Epithelial cell of prostate (primary cell): ENCODE data around the gene DNAJB1.

Experiments
- DNase-seq: peaks from one replicate; pipeline ENCODE4 v3.0.0-alpha.2; 2011; ENCODE audit warnings: low read depth, low spot score
- H3K27ac ChIP-seq: fragments of 450-650 bp; 2 replicates; pipeline ENCODE4 v1.5.1; 2017; ENCODE audit warnings: mild to moderate bottlenecking

Gene DNAJB1

DNA sequence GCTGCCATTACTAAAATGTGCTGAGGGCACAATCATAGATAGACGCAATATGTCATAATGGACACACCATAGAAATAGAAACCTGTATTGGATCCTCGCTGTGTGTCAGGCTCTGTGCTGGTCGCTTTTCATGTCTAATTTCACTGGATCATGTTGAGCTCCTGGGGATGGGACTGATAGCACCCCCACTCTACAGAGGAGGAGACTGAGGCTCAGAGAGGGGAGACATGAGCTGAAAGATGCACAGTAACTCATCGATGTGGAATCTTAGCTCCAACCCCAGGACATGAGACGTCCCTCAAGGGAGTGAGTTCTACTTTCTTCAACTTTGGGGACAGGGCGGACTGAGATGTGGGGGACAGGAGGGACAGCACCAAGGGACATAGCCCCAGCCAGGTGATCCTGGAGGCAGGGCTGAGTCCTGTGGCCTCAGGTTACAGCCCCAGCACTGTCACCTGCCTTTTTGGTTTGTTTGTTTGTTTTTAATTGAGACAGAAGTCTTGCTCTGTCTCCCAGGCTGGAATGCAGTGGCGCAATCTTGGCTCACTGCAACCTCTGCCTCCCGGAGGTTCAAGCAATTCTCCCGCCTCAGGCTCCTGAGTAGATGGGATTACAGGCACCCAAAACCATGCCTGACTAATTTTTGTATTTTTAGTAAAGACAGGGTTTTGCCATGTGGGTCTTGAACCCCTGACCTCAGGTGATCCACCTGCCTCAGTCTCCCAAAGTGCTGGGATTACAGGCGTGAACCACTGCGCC is 15.7 kb downstream of the DNAJB1 start:
- peak overlapping the region; percentile 26 for H3K27ac ChIP-seq
- DNase-seq = no peak

- peak overlapping the region; percentile 92 for H3K27ac ChIP-seq
- no peak for DNase-seq
Measured at GRCh38 chr19:14497228-14497921, 20.8 kb downstream of the DNAJB1 start.

DNA sequence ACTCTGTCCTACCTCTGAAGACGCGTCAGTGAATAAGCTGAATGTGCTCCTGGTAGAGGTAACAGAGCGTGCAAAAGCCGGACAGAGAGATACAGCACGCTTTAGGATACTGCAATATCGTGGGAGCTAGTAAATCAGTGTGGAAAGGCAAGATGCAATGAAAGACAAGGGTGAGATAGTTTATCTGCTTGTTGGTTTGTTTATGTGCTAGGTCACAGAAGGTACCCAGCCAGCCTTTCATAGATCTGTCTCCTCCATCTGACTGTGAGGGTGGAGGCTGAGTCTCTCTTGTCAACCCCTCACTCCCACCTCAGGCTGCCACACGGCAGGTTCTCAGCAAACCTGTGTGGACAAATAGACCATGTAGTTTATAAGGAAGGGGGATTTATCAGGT is 21.4 kb downstream of the DNAJB1 start:
- H3K27ac ChIP-seq = peak overlapping the region; percentile 92
- DNase-seq = no peak

DNA sequence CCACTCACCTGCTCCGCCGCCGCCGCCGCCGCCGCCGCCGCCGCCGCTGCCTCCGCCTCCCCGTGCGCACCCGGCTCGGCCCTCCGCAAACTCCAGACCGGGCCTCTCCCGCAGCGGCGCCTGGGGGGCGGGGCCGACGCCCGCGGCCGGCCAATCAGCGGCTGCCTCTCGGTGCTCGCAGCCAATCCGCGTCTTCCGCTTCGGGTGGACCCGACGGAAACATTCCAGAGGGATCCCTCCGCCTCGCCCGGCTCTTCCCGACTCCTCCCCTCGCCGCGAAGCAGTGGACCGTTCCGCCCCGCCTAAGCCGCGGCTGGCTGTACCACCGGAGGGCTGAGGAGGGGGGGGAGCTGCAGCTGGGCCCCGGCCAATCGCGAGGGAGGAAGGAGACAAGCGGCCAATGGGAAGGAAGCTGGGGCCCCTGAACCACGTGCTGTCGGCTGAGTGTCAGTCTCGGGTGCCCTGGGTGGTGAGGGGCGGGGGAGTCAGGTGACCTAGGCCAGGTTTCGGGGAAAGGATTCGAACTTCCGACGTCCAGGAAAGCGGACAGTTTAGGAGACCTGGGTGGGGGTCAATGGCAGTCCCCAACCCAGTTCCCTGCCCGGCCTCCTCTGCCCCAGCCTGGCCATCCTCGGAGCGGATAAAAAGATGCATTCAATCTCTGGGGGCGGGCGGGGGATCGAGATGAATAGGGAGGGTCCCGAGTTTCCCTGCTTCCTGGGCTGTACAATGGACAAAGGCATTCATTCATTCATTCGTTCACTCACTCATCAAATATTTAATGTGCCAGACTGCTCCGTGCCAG is 22.0 kb downstream of the DNAJB1 start, which contains the start of gene GIPC1:
GIPC1 (minus strand) TSS at position 99 of the 805 bp plus-strand sequence. CDS start 13,151 bp downstream, outside the sequence.
- H3K27ac ChIP-seq = peak within 1 kb of the TSS; percentile 92

GRCh38 chr19:14495672-14496028 is 22.5 kb downstream of the DNAJB1 start:
- DNase-seq = no peak
- peak overlapping the region; percentile 92 for H3K27ac ChIP-seq

More for the DNA sequence above, 22.0 kb downstream of the DNAJB1 start, which contains the start of gene GIPC1:
- peak; percentile 98 for DNase-seq

DNA sequence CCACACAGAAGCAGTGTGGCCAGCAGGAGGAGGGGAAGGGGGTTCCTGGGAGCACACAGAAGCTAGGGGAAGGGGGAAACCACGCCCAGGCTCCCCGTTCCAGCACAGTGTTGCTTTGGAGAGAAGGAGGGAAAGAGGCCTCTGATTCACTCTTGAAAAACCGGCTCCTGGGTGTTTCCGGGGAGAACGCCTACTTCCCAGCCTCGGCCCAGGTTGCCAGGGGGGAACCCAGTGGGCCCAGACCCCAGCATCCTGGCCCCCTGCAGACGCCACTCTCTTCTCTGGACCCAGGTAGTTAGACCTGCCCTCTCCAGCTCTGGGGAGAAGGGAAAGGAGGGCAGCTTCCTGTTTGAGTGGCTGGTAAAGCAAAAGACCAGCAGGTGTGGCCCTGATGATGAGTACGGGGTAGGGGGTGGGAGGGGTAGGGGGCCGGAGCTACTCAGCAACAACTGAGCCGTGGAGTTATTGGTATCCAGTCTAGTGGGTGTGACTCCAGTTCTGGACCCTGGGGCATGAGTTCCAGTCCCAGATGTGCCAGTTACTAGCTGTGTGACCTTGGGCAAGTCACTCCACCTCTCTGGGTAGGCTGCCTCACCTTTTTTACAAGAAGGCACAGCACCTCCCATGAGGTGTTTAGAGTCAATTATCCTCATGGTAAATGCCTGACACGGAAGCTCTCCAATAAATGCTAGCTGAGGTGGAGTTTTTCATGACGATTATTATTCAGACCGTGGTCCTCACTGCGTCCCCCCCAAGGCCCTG is 23.1 kb downstream of the DNAJB1 start:
- no peak for DNase-seq
- peak overlapping the region; percentile 92 for H3K27ac ChIP-seq

DNA sequence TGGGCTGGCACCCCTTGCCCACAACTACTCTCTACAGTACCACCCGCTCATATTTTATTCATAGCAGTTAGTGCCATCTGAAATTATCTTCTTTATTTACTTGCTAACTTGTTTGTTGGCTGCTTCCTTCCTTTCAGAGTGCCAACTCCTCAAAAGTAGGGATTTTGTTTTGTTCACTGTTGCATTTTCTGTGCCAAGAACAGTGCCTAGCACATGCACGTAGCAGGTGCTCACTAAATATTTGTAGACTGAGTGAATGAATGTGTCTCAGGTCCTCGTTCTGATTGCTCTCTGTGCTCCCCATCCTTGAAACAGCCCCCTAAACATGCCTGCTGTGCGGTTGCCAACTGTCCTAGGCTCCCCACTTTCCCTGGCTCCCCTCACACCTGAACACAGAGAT is 23.8 kb downstream of the DNAJB1 start:
- DNase-seq = no peak
- peak overlapping the region; percentile 92 for H3K27ac ChIP-seq

DNA sequence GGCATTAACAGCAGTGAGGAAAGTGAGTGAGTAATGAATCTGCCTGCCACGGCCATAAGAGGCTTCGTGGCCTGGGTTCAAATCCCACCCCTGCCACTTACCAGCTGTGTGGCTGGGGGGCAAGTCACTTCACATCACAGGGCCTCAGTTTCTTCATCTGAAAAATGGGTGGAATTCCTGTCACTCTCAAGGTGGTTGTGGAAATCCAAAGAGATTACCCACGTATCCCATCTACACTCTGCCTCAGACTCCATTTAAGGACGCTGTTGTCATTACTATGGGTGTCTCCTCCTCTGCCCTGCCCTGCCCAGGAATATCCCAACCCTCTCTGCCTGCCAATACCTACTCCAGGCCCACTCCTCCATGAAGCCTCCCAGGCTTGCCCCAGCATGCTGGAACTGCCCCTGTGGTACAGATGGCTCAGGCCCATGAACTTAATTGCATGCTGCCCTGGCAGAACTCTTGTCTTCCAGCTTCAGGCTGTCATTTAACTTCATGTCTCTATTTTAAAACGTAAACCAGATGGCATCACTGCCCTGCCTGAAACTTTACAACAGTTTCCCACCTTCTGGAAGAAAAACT is 25.4 kb downstream of the DNAJB1 start:
- H3K27ac ChIP-seq = peak overlapping the region; percentile 92
- DNase-seq = no peak

DNA sequence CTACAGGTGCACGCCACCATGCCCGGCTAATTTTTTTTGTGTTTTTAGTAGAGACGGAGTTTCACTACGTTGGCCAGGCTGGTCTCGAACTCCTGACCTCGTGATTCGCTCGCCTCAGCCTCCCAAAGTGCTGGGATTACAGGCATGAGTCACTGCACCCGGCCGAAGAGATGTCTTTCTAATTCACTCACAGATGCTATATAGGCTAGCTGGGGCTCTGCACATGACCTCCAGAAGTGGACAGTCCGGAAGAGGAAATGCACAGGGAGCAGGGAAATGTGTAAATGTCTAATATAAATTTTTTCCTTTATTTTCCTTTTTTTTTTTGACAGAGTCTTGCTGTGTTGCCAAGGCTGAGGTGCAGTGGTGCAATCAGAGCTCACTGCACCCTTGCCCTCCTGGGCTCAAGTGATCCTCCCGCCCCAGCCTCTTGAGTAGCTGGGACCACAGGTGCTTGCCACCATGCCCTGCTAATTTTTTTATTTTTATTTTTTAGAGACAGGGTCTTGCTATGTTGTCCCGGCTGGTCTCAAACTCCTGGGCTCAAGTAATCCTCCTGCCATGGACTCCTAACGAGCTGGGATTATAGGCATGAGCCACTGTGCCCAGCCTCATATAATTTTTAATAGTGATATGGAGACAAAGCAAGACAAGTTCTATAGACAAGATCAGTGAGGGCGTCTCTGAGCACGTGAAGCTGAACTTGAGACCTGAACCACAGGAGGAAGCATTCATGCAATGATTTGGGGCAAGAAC is 30.6 kb downstream of the DNAJB1 start:
- no peak for DNase-seq
- no peak overlapping the region for H3K27ac ChIP-seq

- no peak overlapping the region for H3K27ac ChIP-seq
- no peak for DNase-seq
Measured at GRCh38 chr19:14482172-14482941, 35.8 kb downstream of the DNAJB1 start.

- DNase-seq = no peak
- no peak overlapping the region for H3K27ac ChIP-seq
Measured at GRCh38 chr19:14480700-14481079, 37.5 kb downstream of the DNAJB1 start.

- no peak overlapping the region for H3K27ac ChIP-seq
- DNase-seq = no peak
Measured at GRCh38 chr19:14479975-14480699, 38.1 kb downstream of the DNAJB1 start.

DNA sequence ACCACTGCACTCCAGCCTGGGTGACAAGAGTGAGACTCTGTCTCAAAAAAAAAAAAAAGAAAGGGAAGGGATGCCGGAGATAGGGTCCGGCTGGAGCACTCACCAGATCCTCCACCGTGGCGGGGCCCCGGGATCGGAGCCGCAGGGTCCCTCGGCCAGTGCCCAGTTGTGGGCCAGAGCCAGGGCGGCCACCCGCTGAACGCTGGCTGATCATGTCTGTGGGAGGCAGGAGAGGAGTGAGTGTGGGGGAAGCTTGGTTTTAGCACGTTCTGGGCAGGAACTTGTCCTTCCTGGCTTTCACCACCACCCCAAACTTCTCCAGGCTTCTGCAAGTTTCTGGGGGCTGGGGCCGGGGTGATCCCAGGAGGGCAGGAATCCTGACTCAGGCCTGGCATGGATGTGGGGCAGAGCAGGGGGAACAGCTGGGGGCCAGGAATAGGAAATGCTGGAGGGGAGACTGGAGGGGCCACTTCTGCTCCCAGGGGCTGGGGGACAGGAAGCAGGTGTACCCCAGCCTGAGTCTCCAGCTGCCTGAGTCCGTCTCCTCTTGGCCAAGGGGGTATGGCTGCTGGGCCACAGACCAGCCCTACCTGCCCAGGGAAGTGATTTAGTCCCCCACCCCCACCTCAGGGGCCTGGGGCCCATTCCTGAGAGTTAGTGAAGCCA is 38.8 kb downstream of the DNAJB1 start:
- DNase-seq = no peak
- H3K27ac ChIP-seq = no peak overlapping the region

- H3K27ac ChIP-seq = no peak overlapping the region
- no peak for DNase-seq
Measured at GRCh38 chr19:14478113-14478545, 40.1 kb downstream of the DNAJB1 start.

DNA sequence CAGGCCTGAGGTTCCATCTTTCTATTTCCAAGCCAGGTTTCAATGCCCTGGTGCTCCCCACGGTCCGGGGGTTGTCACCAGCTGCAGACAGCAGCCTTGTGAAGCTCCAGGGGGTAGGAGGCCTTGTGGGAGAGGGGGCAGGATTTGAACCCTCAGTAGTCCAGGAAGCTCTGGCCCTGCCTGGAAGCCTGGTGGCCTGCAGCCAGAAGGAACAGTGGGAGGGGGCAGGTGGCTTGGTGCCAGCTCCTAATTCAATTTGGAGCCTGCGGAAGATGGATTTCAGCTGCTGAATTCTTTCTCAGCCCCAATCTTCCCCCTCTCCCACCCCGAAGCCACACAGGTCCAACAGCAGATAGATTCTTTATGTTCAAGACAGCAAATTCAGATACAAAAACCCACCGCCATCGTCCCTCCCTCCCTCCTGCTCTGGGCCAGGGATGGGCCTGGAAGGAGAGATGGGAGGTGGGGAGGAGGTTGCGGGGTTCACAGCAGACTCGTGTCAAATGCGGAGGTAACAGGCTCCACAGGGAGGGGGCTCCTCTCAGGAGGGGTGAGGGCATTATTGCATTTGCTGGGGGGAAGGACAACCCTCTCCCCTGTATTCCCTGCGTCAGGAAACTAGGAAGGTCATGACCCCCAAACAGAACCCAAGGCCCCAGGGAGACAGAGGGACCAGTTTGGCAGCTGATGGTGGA is 40.6 kb downstream of the DNAJB1 start:
- H3K27ac ChIP-seq = peak overlapping the region; percentile 78

GRCh38 chr19:14476673-14477401 is 41.4 kb downstream of the DNAJB1 start:
- DNase-seq = peak; percentile 39

More for the DNA sequence above, 40.6 kb downstream of the DNAJB1 start:
- no peak for DNase-seq

More at GRCh38 chr19:14476673-14477401, 41.4 kb downstream of the DNAJB1 start:
- H3K27ac ChIP-seq = peak overlapping the region; percentile 78
